ENCODE data around the gene PREPL. TPM values are rescaled to one million over a fixed set of nuclear protein-coding genes. Genes with fewer than 3 reads are reported as not detected.

PREPL gene
- total and polyA plus RNA-seq, 9 of the 15 experiments (the other 6 are each of a cell fraction or from before 2014, with no cell fraction given), result 11.6 to 58.9 (median 27.2) TPM

GRCh38 chr2:44269831-44270230 is 91.5 kb downstream of the PREPL start:
- POLR2A ChIA-PET, result no interaction called here
- Histone ChIP-seq H3K4me3 (no peak overlapping the region), H3K4me2 (ENCODE audit: insufficient read depth, low read length) (no peak overlapping the region), H3K27me3 (ENCODE audit: control insufficient read depth in 2 of 2, insufficient read depth in 2 of 2, low read length in 2 of 2) (no peaks in the 10 kb centered on the region), H3K9me1 (ENCODE audit: control insufficient read depth, insufficient read depth, low read length) (no peaks in the 10 kb centered on the region), H2AFZ (ENCODE audit: low read depth, low read length) (no peak overlapping the region), H3K36me3 (ENCODE audit: control insufficient read depth, insufficient read depth, low read length) (no peaks in the 10 kb centered on the region), H3K4me1 (replicated peaks in 1 of 2; ENCODE audit: control insufficient read depth in 2 of 2, insufficient read depth in 2 of 2, low read length in 2 of 2) (peaks cover 0 to 4% of the 10 kb centered on the region in 2 experiments; a peak in 1 of 5 replicates), H4K20me1 (replicated peaks; ENCODE audit: control insufficient read depth, insufficient read depth, low read length) (no peaks in the 10 kb centered on the region), H3K9me3 (replicated peaks; ENCODE audit: control insufficient read depth, insufficient read depth, low read depth, low read length) (no peaks in the 10 kb centered on the region), H3K79me2 (ENCODE audit: control insufficient read depth, insufficient read depth, low read length) (no peaks in the 10 kb centered on the region), H3K27ac (ENCODE audit: extremely low read depth, low read depth, low read length) (no peak overlapping the region), H3K9ac (ENCODE audit: insufficient read depth in 1 of 2, low read depth in 2 of 2, low read length in 2 of 2) (no peak overlapping the region)
- TF ChIP-seq CEBPB (tag; IDR thresholded peaks at IDR 0.05), result 0 out of 2 replicates have a peak, but pooled peaks have one; percentile 27
- TF ChIP-seq PYGO2 (tag; IDR thresholded peaks at IDR 0.05), result no peak
- TF ChIP-seq CEBPG (CRISPR knock-in tag; IDR thresholded peaks at IDR 0.05), result no peak
- TF ChIP-seq CEBPG (tag; conservative IDR thresholded peaks at IDR 0.05 in 1 of 2, IDR thresholded peaks at IDR 0.05 in 1 of 2), result 0 out of 4 replicates have a peak, but pooled peaks of 1 of the 2 experiments have one; percentile 11
- no peak for TF ChIP-seq SMC3 (conservative IDR thresholded peaks at IDR 0.05; ENCODE audit: insufficient read depth, low read depth, low read length)
- no peak for TF ChIP-seq YBX1 (IDR thresholded peaks at IDR 0.05)
- no peak for TF ChIP-seq PCBP2 (IDR thresholded peaks at IDR 0.05; ENCODE audit: low read depth, low read length, poor library complexity, severe bottlenecking)
- no peak for TF ChIP-seq SMARCC2 (IDR thresholded peaks at IDR 0.05; ENCODE audit: low read depth)
- no peak for TF ChIP-seq ZNF165 (CRISPR knock-in tag; IDR thresholded peaks at IDR 0.05; ENCODE audit: borderline replicate concordance)
- intact Hi-C loops (cut with micrococcal nuclease), result no loop called here
- no peak for DNase-seq (ENCODE audit: extremely low read depth in 1 of 4, low spot score in 3 of 4)
- in situ Hi-C loops (cut with MboI), result no loop called here
- no peak for ATAC-seq
- CTCF ChIA-PET (ENCODE audit: low intra/inter-chr PET ratio), result no interaction called here
- no TSS peak for BruUV-seq (replicated peaks)
- no peak for FAIRE-seq
- WGBS (ENCODE audit: insufficient coverage, low coverage, missing lambda C conversion rate), result 0% methylated on average over 1 of the region's 1 CpG

Measured in K562 (cell line).